Effector CD4-positive, alpha-beta T cell (primary cell): ENCODE measurements around the gene FRRS1L.

Experiments used
- DNase-seq: peaks from one replicate; pipeline ENCODE4 v3.0.0-alpha.2; 2020

The FRRS1L gene

DNA sequence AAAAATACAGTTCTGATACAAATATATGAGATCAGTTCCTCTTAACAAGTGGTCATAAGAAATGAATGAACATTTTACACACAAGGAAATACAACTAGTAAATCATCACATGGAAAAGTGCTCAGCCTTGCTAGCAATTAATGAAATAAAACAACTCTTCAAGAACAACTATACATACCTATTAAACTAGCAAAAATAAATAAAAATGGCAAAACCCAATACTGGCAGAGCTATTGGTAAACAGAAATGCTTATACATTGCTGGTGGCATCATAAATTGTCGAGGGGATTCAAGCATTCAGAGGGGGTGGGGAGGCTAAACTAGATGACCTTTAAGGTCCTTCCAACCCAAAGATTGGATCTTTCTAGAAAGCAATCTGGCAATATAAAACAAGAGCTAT lies 5.9 kb upstream of the FRRS1L start:
- no peak for DNase-seq

DNA sequence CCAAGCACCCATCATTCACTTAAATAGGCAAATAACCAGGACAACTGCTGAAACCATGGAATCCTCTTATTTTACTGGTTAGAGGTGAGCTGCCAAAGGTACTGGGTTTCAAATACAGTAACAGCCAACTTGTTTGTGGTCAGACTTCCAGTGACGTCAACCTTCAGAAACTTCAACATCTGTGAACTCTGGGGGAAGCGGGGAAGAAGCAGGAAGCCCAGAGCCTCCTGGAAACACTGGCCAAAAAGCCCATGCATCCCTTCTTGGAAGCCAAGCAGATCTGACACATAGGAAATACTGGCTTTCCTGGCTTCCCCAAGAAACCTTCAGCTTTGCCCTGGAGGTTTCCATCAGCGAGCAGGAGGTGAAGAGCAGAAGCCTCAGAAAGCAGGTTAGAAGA lies 4.9 kb upstream of the FRRS1L start:
- DNase-seq: no peak

DNA sequence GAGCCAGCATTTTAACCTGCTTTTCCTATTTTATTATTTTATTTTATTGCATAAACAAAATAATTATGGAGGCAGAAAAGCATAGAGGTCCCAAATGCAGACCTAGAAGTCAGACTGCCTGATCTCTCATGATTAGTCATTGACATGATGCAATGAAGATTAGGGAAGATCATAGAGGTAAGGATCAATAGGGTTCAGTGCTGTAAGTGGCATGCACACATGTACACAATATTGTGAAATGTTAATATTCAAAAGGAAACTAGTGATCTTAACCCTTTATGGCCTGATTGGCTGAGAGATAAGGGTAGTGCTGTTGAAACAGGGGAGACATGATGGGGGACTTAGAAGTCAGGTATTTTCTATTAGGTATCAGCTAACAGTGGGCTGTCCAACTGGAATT lies 1.1 kb upstream of the FRRS1L start:
- no peak for DNase-seq

DNA sequence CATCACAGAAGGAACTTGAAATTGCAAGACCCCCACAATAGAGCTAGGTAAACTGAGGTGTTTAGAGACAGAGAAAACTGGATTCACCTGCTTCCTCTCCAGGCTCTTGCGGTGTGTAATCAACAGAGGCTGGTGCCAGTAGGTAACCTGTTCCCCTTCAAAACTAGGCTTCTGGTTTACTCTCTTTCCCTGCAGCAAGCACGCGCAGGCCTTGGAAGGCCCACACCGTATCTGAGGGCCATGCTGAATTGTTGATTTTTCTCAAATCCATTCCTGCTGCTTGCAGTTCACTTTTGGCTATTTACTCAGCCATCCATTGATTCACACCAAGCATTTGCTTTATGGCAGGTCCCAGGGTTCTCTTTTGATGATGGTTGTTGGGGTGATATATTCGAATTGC lies 667 bp upstream of the FRRS1L start:
- no peak for DNase-seq

DNA sequence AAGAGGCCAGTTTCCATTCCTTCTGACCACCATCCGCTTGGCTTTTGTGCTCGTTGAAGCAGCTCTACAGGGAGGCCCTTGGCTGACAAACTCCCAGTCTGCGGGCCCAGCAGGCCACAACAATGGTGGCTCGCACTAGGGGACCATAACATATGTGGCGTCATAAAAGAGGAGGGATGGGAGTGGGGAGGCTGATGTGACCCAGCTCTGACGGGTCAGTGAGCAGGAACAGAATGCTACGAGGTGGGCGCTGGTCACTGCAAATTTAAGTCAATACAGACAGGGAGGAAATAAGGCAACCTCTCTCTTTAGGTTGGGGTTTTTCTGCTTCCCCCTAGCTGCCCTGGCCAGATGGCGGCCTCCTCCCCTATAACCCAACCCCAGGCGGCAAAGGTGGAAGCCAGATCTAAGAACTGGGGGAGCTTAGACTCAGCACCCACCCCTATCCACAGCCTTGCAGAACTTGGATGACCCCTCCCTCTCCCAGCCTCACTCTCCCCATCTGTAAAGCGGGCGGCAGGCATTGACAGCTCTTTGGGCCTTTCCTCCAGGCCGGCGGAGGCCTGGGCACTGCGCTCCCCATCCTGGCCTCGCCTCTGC lies 778 bp downstream of the FRRS1L start:
- no peak for DNase-seq

DNA sequence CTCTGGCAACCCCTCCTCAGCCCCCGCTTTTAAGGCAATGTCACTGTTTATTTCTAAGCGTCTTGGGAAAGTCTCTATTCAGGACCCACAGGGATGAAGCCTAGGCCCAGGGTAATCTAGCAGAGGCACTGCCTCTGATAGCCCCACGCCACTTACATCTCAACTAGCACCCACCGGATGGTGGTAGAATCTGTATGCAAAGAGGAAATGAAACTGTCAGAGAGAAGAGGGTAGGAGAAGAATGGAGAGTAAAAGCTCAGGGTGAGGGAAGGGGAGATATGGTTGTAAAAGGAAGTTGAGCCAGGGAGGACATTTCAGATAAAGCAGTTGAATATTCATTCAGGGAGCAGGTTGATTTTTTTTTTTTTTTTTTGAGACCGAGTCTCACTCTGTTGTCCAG lies 3.0 kb downstream of the FRRS1L start:
- no peak for DNase-seq

DNA sequence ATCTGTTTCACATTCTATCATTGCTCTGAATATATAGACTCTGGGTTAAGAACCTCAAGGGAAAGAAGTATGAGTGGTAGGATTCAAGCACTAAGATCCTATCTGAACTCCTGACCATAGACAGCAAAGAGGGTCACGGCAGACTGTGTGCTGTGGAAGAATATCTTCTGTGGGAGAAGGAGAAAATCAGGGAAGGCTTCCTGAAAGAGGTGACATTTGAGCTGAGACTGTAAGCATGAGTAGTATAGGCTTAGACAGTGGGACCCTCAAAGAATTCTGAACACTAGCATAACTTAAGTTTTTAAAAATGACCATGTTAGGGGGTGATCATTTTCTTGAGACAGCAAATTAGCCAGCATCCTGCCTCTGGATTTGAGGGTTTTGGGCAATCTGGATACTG lies 3.9 kb downstream of the FRRS1L start:
- no peak for DNase-seq

DNA sequence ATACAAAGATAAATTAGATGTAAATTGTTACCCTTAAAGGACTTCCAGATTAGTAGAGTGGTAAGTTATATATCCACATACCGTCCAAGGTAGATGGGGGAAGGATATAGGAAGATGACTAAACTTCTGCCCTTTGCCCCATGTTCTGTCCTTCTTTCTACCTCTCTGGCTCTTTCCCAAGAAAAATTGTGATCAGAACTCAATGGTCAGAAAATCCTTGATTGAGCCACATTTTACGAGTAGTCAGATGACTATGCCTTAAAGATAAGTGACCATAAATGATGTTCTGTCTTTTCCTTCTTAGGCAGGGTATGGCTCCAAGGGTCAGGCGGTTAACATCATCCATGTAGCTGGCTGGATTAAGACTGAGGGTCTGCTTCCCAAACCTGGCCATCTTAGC lies 4.4 kb downstream of the FRRS1L start:
- DNase-seq: no peak

DNA sequence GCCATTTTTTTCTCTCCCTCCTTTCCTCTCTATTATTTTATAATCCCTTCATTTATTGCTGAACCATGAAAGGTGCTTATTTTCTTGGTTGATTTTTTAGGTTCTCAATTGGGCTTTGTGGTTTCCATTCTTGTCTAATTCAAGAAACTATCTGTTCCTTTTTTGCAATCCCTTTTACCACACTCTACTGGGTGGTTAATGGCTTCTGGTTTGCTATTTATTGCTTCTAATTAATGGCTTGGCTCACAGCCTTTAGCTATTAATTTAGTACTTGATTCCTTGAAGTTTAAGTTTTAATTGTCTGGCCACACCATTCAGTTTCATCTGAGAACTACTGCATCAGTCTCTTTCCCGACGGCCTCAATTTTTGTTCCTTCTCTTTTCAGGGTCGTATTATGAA lies 5.6 kb downstream of the FRRS1L start:
- DNase-seq: no peak

DNA sequence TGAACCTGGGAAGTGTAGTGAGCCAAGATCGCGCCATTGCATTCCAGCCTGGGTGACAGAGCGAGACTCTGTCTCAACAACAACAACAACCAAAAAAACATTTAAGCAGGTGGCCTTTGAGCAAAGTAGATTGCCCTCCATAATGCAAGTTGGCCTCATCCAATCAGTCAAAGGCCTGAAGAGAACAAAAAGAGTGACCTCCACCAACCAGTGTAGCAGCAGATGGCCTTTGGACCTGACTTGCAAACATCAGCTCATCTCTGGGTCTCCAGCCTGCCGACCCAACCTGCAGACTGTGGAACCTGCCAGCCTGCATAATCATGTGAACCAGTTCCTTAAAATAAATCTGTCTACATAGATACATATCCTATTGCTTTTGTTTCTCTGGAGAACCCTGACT lies 7.5 kb downstream of the FRRS1L start:
- DNase-seq: no peak

DNA sequence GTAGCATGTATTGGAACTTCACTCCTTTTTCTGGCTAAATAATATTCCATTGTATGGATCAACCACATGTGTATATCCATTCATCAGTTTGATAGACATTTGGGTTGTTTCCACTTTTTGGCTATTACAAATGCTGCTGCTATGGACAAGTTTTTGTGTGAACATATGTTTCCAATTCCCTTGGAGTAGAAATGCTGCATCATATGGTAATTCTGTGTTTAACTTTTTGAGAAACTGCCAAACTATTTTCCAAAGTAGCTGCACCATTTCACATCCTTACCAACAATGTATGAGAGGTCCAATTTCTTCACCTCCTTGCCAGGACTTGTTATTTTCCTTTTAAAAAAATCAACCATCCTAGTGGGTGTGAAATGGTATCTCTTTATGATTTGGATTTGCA lies 8.4 kb downstream of the FRRS1L start:
- no peak for DNase-seq

DNA sequence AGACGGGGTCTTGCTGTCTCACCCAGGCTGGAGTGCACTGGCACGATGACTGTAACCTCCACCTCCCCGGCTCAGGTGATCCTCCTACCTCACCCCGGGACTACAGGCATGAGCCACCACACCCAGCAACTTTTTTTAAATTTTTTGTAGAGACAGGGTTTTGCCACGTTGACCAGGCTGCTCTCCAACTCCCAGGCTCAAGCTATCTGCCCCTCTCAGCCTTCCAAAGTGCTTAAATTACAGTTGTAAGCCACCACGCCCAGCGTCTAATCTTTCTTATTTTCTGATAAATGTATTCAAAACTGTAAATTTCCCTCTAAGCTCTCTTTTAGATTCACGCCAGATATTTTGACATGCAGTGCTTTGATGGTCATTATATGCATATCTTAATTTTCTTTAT lies 10.3 kb downstream of the FRRS1L start:
- no peak for DNase-seq

DNA sequence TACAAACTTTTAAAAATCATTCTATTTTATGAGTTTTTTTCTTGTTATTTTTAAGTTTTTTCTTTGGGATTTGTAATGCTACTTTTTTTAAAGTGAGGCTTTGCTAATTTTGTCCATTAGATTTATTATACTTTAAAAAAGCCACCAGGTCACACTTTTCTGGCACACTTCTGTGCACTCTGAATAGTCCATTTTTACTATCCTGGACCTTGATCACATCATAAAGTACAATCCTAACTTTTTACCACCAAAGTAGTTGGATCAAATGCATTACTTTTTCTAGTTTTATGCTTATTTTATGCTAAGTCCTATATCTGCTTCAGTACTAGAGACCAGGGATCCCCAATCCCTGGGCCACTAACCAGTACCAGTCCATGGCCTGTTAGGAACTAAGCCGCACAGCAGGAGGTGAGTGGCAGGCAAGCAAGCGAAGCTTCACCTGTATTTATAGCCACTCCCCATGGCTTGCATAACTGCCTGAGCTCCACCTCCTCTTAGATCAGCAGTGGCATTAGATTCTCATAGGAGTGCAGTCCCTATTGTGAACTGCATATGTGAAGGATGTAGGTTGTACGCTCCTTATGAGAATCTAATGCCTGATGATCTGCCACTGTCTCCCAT lies 16.0 kb downstream of the FRRS1L start:
- DNase-seq: no peak

DNA sequence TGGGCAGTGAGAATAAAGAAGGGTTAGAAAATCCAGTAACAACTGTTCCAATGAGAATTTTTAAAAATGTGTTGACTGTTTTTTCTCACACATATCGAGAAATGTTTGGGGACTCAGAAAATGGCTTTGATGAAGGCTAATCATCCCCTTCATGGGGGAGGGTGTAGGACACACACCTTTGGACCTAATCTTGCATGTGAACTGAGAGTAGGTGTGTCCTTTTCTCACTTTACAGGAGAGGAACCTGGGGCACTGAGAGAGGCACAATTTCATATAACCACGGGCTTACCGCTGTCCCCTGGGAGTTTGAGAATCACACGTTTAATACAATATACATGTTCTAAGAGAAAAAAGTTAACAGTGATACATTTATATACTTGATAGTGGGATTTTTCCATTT lies 17.3 kb downstream of the FRRS1L start:
- DNase-seq: no peak

DNA sequence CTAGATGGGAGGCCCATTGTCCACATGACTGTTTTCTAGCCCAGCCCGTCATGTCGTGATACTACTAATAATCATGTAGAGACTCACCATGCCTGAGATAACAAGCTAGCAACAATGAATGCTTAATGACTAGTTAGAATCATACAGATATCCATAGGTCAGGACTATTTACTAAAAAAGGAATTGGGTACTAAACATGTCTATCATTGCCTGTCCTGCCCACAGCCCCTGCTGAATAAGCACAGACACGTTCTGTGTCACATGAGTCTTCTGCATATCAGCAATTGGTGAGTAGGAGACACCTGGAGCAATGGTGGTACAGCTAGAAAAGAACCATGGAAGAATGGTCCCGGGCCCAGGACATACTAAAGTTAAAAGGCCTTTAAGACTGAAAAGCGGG lies 18.0 kb downstream of the FRRS1L start:
- DNase-seq: no peak

DNA sequence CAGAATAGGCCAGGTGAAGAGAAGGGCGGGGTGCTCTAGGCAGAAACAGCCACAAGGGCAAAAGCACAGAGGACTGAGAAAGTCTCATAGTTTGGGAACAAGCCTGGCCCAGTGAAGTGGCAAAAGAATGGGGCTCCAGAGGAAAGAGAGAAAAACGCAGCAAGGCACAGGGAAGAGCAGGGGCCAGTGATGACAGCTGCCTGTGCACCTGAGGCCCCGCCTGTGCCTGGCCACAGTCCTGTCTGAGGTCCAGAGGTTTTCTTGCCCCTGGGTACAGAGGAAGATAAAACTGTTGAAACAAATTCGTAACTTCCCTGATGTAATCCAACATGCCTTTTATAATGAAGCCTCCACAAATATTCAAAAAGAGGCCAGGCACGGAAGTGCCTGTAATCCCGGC lies 22.0 kb downstream of the FRRS1L start:
- no peak for DNase-seq

DNA sequence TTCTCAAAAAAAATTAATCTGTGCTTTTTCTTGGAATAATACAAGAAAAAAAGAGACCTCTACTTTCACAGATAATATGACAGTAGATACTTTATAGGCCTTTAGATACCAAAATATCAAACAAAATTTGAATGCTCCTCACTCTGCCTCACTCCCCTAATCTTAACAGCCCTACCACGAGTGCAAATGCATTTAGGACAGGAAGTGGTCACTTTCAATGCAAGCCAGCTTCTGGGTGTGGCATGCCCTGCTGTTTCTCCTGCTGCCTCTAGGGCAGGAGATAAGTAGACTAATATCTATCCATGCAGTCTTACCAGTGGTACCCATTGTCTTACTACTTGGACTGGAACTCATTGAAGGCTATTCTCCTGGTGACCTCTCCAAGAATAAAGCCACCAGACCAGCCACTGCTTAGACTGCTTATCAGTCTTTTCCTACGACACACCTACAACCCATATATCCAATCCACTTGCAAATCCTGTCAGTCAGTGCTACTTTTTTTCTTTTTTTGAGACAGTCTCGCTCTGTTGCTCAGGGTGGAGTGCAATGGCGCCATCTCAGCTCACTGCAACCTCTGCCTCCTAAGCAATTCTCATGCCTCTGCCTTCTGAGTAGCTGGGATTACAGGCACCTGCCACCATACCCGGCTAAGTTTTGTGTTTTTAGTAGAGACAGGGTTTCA lies 23.0 kb downstream of the FRRS1L start:
- DNase-seq: no peak

DNA sequence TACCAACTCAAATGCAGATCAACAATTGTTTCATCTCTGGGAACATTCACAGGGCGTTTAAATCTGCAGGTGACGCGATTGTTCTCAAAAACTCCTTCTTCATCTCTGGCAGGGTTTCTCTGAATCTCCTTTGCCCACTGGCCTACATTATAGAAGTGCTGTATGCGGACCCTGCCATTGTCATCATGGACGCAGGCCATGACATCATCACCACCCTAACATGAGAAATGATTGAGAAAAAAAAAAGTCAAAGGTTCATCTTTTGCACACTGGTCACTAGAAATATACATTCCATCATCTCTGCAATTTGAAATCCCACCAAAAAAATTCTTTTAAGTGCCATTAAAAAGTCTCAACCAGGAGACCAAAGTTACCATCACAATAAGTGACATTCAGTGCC lies 25.7 kb downstream of the FRRS1L start:
- DNase-seq: no peak

DNA sequence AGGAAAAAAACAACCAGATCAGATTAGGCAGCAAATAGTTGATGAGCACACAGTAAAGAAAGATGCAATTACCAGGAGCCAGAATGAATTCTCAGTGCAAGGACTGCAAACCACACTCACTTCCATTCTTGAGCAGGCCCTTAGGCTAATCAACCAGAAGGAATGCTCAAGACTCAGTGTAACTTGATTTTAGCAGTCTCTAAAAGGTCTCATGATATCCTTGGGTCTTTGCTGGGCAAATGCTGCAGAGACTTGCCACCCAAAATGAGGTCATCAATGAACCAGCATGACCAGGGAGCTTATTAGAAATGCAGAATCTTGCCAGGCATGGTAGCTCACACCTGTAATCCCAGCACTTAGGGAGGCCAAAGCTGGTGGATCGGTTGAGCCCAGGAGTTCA lies 27.2 kb downstream of the FRRS1L start:
- DNase-seq: no peak

DNA sequence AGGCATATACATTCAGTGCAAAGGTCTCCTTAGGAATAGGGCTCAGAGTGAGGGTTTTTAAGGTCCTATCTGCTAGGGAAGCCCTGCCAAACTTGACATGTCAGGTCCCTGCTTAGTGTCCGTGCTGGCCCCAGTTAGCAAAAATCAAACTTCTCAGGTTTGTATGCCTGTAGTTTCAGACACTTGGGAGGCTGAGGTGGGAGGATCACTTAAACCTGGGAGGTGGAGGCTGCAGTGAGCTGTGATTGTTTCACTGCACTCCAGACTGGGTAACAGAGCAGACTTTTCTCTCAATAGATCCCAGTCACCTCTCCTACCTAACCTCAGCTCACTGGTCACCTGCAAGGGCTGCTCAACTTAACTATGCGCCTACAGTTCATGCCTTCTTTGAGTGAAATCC lies 28.6 kb downstream of the FRRS1L start:
- DNase-seq: no peak

DNA sequence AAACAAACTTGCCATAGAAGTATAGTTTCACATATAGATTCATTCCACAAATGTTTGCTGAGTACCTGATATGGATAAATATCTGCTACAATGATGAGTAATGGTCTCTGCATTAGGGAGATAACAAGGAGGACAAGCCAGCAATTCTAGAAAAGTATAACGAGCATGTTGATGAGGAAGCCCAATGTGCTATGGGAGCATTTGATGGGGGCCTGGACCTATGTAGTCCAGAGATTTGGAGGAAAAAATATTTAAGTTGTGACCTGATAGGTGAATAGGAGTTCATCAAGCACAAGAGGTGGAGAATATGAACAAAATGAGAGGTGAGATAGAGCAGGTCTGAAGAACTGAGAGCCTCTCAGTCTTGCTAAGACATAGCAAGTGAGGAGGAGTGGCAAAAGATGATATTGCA lies 32.9 kb downstream of the FRRS1L start:
- DNase-seq: no peak

DNA sequence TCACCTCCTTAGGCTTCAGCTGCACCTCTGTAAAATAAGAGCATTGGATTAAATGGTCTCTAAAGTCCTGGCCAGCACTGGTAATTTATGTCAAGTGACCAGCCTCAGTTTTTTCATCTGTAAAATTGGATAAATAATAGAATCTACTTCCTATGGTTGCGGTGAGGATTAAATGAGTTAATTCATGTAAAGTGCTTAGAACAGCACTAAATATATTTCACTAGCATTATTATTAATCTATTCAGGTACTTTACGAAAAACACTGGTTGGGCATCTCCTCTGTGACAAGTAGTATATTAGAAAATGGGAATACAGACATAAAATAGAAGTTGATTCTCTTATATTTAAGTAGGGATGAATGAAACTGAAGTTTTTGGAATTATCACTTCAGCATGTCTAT lies 33.5 kb downstream of the FRRS1L start:
- no peak for DNase-seq

DNA sequence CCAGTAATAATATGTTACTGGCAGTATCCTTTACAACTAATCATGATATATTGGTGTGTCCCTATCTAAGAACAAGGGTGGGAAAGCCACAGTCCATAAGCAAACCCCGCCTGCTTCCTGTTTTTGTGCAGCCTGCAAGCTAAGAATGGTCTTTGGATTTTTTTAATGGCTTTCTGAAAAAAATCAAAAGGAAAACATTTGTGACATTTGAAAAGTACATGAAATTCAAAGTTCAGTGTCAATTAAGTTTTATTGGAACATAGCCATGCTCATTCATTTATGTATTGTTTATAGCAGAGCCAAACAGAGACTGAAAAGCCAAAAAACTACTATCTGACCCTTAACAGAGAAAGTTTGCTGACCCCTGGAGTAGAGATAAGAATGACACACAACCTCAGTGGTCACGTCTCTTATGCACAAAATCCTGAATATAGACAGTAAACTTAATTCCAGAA lies 34.5 kb downstream of the FRRS1L start:
- no peak for DNase-seq

DNA sequence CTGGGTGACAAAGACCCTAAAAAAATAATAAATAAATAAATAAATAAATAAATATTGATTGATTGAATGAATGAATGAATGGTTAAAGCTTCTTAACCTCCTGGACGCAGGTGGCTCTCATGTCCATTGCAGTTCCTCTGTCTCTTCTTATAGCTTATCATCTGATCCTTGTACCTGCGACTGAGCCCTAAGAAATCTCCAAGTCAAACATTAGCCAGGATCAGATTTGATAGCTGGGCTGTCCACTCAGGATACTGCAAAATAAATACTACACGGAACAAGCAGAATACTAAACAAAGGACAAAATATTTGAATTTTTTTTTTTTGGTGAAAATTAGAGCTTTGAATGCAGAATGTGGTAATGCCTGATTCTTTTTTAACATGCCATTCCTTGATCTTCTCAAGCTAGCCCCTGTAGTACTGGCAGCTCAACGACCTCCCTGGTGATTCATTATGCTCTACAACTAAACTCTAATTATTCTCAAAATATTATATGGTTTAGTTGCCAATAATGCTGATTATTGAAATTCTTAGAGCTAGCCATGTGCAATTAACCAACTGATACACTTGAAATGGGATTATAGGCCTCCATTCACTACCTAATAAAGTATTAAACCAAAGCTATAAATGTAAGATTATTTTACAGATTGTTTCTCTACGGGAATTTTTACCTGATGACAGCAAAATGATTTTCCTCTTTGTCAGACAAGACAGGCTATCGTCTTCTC lies 37.4 kb downstream of the FRRS1L start:
- no peak for DNase-seq
